GM12878 (cell line): ENCODE data around the gene CDHR5. TPM values are rescaled to one million over a fixed set of nuclear protein-coding genes. Genes with fewer than 3 reads are reported as not detected.

ENCODE experiments used
- BACH1 ChIP-seq: fragments of 450-650 bp; IDR thresholded peaks from 2 replicates; pipeline ENCODE4 v1.6.1; 2017; ENCODE audit warnings: mild to moderate bottlenecking, borderline replicate concordance
- SIN3A ChIP-seq: IDR thresholded peaks from 2 replicates; pipeline ENCODE4 v1.6.1; 2012; ENCODE audit warnings: low read depth, low read length, improper control_type of control experiment
- SMC3 ChIP-seq: IDR thresholded peaks from 2 replicates; pipeline ENCODE4 v1.6.1; 2011; ENCODE audit warnings: low read length, improper control_type of control experiment, borderline replicate concordance
- ZNF384 ChIP-seq: IDR thresholded peaks from 2 replicates; pipeline ENCODE4 v1.6.1; 2012; ENCODE audit warnings: low read depth, mild to moderate bottlenecking, low read length, improper control_type of control experiment, borderline replicate concordance
- polyA plus RNA-seq, 11 experiments: library from polyadenylated mRNA; depleted of rRNA in 4 of 11; unstranded in 6 of 11; stranded (reverse) in 5 of 11; fragments of >200 nt; fragmentation: Nextera tagmentation in 4 of 11; fragmentation: Illumina TruSeq in 1 of 11; extraction: Ambion mirVana in 4 of 11; extraction: Trizol in 1 of 11; gene quantifications; 1 replicate in 1 of 11; 2 replicates in 10 of 11; pipeline versions ENCODE4 v1.2.1 to v1.2.3, GENCODE V29; 2011 to 2016; ENCODE audit warnings: inconsistent platforms in 2 of 11, missing spikeins in 2 of 11, low read depth in 1 of 11
- total RNA-seq, 4 experiments: library from RNA; depleted of rRNA in 3 of 4; stranded (reverse); fragments of >200 nt in 3 of 4; fragmentation: Illumina TruSeq in 1 of 4; extraction: Trizol in 1 of 4; gene quantifications; 2 replicates each; pipeline versions ENCODE4 v1.2.1 to v1.2.3, GENCODE V29; 2013 to 2021
- TF ChIP-seq, protein P1 (sequence below): fragments of 450-650 bp; IDR thresholded peaks from 2 replicates; pipeline ENCODE4 v1.6.1; 2016; ENCODE audit warnings: mild to moderate bottlenecking
- TF ChIP-seq, protein P2 (sequence below): fragments of 450-650 bp; IDR thresholded peaks from 2 replicates; pipeline ENCODE4 v1.6.1; 2017; ENCODE audit warnings: mild to moderate bottlenecking
- TF ChIP-seq, protein P3 (sequence below): IDR thresholded peaks from 2 replicates; pipeline ENCODE4 v1.6.1; 2011; ENCODE audit warnings: borderline replicate concordance, low read depth, mild to moderate bottlenecking, moderate library complexity, low read length; ENCODE audit not compliant: insufficient read depth, poor library complexity, severe bottlenecking

The CDHR5 gene
- total and polyA plus RNA-seq, 10 of the 15 experiments (the other 5 are each of a cell fraction or from before 2014, with no cell fraction given), result 0.06 TPM; not detected in 9

DNA sequence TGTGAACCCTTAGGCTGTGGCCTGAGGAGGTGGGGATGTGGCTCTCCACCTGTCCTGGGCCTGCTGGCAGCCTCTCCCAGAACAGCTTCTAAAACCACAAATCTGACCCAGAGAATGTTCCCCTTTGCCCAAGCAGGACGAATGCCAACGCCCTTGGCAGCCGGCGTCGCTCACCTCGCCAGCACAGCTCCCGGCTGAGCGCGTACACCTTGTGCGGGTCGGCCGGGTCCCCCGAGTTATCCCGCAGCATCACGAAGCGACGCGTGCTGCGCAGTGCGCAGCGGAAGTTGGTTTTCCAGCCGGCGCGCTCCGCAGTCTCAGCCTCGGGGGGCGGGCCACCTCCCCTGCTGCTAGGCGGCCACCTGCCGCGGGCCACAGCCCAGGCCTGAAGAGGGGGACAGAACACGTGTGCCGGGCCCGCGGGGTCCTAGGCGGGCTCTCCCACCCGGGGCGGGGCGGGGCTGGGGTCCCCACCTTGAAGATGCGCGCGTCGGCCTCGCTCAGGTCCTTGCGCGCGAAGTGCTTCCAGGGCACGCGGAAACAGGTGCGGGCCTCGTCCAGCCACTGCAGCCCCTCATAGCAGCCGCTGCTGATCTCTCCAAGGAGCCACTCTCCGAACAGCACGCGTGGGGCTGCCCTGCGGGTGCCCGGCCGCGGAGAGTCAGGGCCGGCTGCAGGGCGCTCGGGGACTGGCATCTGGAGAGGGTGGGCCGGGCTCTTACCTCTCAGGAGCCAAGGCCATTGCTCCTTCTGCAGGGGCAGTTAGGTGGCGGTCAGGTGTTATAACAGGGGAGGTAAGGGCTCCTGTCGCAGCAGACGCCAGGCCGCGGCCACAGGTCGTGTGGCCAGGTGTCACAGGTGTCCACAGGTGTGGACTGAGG, 9.9 kb downstream of the CDHR5 start (continued):
- TF ChIP-seq SMC3 (no peak), SIN3A (0 out of 2 replicates have a peak, but pooled peaks have one; percentile 5), BACH1 (no peak), ZNF384 (no peak)
- TF ChIP-seq, protein P1, sequence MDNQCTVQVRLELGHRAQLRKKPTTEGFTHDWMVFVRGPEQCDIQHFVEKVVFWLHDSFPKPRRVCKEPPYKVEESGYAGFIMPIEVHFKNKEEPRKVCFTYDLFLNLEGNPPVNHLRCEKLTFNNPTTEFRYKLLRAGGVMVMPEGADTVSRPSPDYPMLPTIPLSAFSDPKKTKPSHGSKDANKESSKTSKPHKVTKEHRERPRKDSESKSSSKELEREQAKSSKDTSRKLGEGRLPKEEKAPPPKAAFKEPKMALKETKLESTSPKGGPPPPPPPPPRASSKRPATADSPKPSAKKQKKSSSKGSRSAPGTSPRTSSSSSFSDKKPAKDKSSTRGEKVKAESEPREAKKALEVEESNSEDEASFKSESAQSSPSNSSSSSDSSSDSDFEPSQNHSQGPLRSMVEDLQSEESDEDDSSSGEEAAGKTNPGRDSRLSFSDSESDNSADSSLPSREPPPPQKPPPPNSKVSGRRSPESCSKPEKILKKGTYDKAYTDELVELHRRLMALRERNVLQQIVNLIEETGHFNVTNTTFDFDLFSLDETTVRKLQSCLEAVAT, result peak; percentile 88; the same call in 1 of the 2 replicates
- TF ChIP-seq, protein P2, sequence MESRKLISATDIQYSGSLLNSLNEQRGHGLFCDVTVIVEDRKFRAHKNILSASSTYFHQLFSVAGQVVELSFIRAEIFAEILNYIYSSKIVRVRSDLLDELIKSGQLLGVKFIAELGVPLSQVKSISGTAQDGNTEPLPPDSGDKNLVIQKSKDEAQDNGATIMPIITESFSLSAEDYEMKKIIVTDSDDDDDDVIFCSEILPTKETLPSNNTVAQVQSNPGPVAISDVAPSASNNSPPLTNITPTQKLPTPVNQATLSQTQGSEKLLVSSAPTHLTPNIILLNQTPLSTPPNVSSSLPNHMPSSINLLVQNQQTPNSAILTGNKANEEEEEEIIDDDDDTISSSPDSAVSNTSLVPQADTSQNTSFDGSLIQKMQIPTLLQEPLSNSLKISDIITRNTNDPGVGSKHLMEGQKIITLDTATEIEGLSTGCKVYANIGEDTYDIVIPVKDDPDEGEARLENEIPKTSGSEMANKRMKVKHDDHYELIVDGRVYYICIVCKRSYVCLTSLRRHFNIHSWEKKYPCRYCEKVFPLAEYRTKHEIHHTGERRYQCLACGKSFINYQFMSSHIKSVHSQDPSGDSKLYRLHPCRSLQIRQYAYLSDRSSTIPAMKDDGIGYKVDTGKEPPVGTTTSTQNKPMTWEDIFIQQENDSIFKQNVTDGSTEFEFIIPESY, result 0 out of 2 replicates have a peak, but pooled peaks have one; percentile 51
- TF ChIP-seq, protein P3, sequence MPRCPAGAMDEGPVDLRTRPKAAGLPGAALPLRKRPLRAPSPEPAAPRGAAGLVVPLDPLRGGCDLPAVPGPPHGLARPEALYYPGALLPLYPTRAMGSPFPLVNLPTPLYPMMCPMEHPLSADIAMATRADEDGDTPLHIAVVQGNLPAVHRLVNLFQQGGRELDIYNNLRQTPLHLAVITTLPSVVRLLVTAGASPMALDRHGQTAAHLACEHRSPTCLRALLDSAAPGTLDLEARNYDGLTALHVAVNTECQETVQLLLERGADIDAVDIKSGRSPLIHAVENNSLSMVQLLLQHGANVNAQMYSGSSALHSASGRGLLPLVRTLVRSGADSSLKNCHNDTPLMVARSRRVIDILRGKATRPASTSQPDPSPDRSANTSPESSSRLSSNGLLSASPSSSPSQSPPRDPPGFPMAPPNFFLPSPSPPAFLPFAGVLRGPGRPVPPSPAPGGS, result peak; percentile 5
- TF ChIP-seq, all 136 proteins: peak for 8
